Activated gamma-delta T cell treated with Interleukin-2 at 50 U/mL for 16 hours (primary cell): ENCODE measurements around the gene GSE1.

Experiments
- DNase-seq: peaks from one replicate; pipeline ENCODE4 v3.0.0-alpha.2; 2020

Gene GSE1

GRCh38 chr16:85636234-85636812, 23.2 kb downstream of the GSE1 start:
- DNase-seq, result no peak

GRCh38 chr16:85637061-85637807, 24.1 kb downstream of the GSE1 start:
- DNase-seq, result no peak

- DNase-seq, result no peak
Observed at GRCh38 chr16:85637808-85638647, 24.9 kb downstream of the GSE1 start.

- DNase-seq, result no peak
Observed at GRCh38 chr16:85638695-85639409, 25.7 kb downstream of the GSE1 start.

- no peak for DNase-seq
Observed at GRCh38 chr16:85639529-85640253, 26.6 kb downstream of the GSE1 start.

GRCh38 chr16:85640254-85640558, 27.1 kb downstream of the GSE1 start:
- no peak for DNase-seq

- DNase-seq, result no peak
Observed at GRCh38 chr16:85640585-85640984, 27.5 kb downstream of the GSE1 start.

- DNase-seq, result no peak
Observed at GRCh38 chr16:85641305-85641704, 28.2 kb downstream of the GSE1 start.

- no peak for DNase-seq
Observed at GRCh38 chr16:85641776-85642176, 28.7 kb downstream of the GSE1 start.

- no peak for DNase-seq
Observed at GRCh38 chr16:85642762-85643358, 29.7 kb downstream of the GSE1 start.

GRCh38 chr16:85643631-85644030, 30.5 kb downstream of the GSE1 start:
- DNase-seq, result no peak

GRCh38 chr16:85644093-85644712, 31.1 kb downstream of the GSE1 start:
- DNase-seq, result no peak

GRCh38 chr16:85645021-85645589, 32.0 kb downstream of the GSE1 start:
- no peak for DNase-seq

- no peak for DNase-seq
Observed at GRCh38 chr16:85646358-85646907, 33.3 kb downstream of the GSE1 start.

GRCh38 chr16:85646976-85647375, 33.9 kb downstream of the GSE1 start:
- no peak for DNase-seq

GRCh38 chr16:85648070-85648714, 35.1 kb downstream of the GSE1 start:
- no peak for DNase-seq

GRCh38 chr16:85648805-85649204, 35.7 kb downstream of the GSE1 start:
- no peak for DNase-seq

- no peak for DNase-seq
Observed at GRCh38 chr16:85649411-85650134, 36.5 kb downstream of the GSE1 start.

- no peak for DNase-seq
Observed at GRCh38 chr16:85650135-85650843, 37.2 kb downstream of the GSE1 start.
